Head of caudate nucleus (tissue), 42 donors: ENCODE results near the gene RECK.
"Not testable (repeated sequence)": the region's sequence is repeated elsewhere in the genome, so short reads cannot be mapped to it uniquely, and the experiment has no call there.

Experiments used
- DNase-seq, 42 donors: peaks; one replicate each; pipeline versions ENCODE4 v3.0.0 to v3.0.0-alpha.2; 2020 to 2021; ENCODE audit warnings: mixed read lengths in 7 of 42
- intact Hi-C: fragments of 100-400 bp; cut with DNase I; formaldehyde crosslinking; loops from one replicate; pipeline ENCODE4 v1.15.0; 2022

The RECK gene

GRCh38 chr9:36126016-36126730 lies 89.5 kb downstream of the RECK start:
- intact Hi-C loops = no loop called here
- DNase-seq = peak in 3 of 42 donors; percentile 28 to 46 (median 42)

- DNase-seq = peak in 1 of 42 donors; percentile 43
- intact Hi-C loops = no loop called here
These were observed 91.0 kb downstream of the RECK start for GRCh38 chr9:36127652-36128244.

- intact Hi-C loops = no loop called here
- DNase-seq = peak in 1 of 42 donors; percentile 17
These were observed 91.6 kb downstream of the RECK start for GRCh38 chr9:36128349-36128748.

- no peak for DNase-seq
- intact Hi-C loops = no loop called here
These were observed 92.4 kb downstream of the RECK start for GRCh38 chr9:36129139-36129538.

GRCh38 chr9:36131666-36132065 lies 95.0 kb downstream of the RECK start:
- intact Hi-C loops, DNase-seq: not testable (repeated sequence)

GRCh38 chr9:36132086-36132485 lies 95.4 kb downstream of the RECK start:
- intact Hi-C loops = no loop called here
- DNase-seq = no peak

GRCh38 chr9:36134761-36135505 lies 98.2 kb downstream of the RECK start:
- intact Hi-C loops = no loop called here
- no peak for DNase-seq

- peak in 2 of 42 donors; percentile 27 to 68 for DNase-seq
- intact Hi-C loops = no loop called here
These were observed 99.1 kb downstream of the RECK start for GRCh38 chr9:36135741-36136271.

- intact Hi-C loops = no loop called here
- DNase-seq = peak; percentile 44 to 91 (median 82)
These were observed 99.7 kb downstream of the RECK start, which contains the start of gene GLIPR2 for GRCh38 chr9:36136272-36136893. Gene GLIPR2, plus strand, starts transcription at chr9:36136733. Its CDS starts 46 bp downstream, at chr9:36136779.

- intact Hi-C loops = no loop called here
- DNase-seq = peak in 2 of 42 donors; percentile 28 to 32
These were observed 100.2 kb downstream of the RECK start for GRCh38 chr9:36136894-36137391.

GRCh38 chr9:36137392-36138004 lies 100.8 kb downstream of the RECK start:
- DNase-seq = peak in 13 of 42 donors; percentile 27 to 72 (median 51)
- intact Hi-C loops = no loop called here

GRCh38 chr9:36138496-36138895 lies 101.8 kb downstream of the RECK start:
- no peak for DNase-seq
- intact Hi-C loops = no loop called here

- no peak for DNase-seq
- intact Hi-C loops = no loop called here
These were observed 102.2 kb downstream of the RECK start for GRCh38 chr9:36138901-36139300.

GRCh38 chr9:36140086-36141084 lies 103.7 kb downstream of the RECK start:
- DNase-seq = no peak
- intact Hi-C loops = no loop called here

- peak in 16 of 42 donors; percentile 29 to 77 (median 52) for DNase-seq
These were observed 104.6 kb downstream of the RECK start for GRCh38 chr9:36141288-36141687.

GRCh38 chr9:36141761-36142160 lies 105.0 kb downstream of the RECK start:
- intact Hi-C loops = no loop called here
- DNase-seq = no peak

More at GRCh38 chr9:36141288-36141687, 104.6 kb downstream of the RECK start:
- intact Hi-C loops = no loop called here

GRCh38 chr9:36142510-36143244 lies 106.0 kb downstream of the RECK start:
- intact Hi-C loops = no loop called here
- DNase-seq = peak in 9 of 42 donors; percentile 38 to 75 (median 49)
